Hepatocyte (in vitro differentiated cells): ENCODE measurements around the gene PKD2L2.

Experiments used
- EZH2 ChIP-seq: fragments of 200-600 bp; sonication (generic); IDR thresholded peaks from 2 replicates; pipeline ENCODE4 v1.6.1; 2016; ENCODE audit warnings: antibody characterized with exemption, mild to moderate bottlenecking, borderline replicate concordance
- TF ChIP-seq, protein P1 (sequence below): fragments of 200-600 bp; sonication (generic); IDR thresholded peaks from 2 replicates; pipeline ENCODE4 v1.5.1; 2016; ENCODE audit warnings: antibody characterized with exemption, mild to moderate bottlenecking; ENCODE audit not compliant: poor library complexity

DNA sequence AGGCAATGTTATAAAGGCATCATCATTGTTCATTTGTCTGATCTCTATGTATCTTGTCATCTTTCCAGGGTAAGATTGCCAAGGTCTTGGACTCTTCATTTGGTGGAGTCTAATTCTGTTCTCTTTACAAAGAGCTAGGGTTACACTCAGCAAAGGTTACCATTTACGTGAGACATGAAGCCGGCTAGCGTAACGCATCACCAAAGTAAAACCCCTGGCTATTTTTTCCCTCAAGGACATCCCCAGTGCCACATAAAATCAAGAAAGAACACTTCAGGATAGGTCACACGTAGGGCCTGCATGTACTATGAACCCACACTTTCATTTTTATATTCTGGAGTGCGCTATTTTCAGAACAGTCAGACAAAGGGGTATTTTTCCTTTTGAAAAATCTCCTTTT lies 41.6 kb upstream of the PKD2L2 start:
- TF ChIP-seq, protein P1, sequence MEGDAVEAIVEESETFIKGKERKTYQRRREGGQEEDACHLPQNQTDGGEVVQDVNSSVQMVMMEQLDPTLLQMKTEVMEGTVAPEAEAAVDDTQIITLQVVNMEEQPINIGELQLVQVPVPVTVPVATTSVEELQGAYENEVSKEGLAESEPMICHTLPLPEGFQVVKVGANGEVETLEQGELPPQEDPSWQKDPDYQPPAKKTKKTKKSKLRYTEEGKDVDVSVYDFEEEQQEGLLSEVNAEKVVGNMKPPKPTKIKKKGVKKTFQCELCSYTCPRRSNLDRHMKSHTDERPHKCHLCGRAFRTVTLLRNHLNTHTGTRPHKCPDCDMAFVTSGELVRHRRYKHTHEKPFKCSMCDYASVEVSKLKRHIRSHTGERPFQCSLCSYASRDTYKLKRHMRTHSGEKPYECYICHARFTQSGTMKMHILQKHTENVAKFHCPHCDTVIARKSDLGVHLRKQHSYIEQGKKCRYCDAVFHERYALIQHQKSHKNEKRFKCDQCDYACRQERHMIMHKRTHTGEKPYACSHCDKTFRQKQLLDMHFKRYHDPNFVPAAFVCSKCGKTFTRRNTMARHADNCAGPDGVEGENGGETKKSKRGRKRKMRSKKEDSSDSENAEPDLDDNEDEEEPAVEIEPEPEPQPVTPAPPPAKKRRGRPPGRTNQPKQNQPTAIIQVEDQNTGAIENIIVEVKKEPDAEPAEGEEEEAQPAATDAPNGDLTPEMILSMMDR, result no peak
- no peak for TF ChIP-seq EZH2
